Measurements from ENCODE around the gene ADAMTS14.

ADAMTS14 gene

GRCh38 chr10:70735161-70735560 lies 62.9 kb downstream of the ADAMTS14 start:
- TF ChIP-seq PPARA (CRISPR knock-in tag; IDR thresholded peaks at IDR 0.05; ENCODE audit: borderline replicate concordance), result no peak
- no peak for TF ChIP-seq ESRRG (CRISPR knock-in tag; IDR thresholded peaks at IDR 0.05)
- no peak for TF ChIP-seq ZNF8 (CRISPR knock-in tag; IDR thresholded peaks at IDR 0.05)
- TF ChIP-seq OSR1 (CRISPR knock-in tag; IDR thresholded peaks at IDR 0.05), result no peak
- TF ChIP-seq RARB (CRISPR knock-in tag; IDR thresholded peaks at IDR 0.05), result no peak
- TF ChIP-seq ZC3H10 (CRISPR knock-in tag; IDR thresholded peaks at IDR 0.05), result no peak
- no peak for TF ChIP-seq CSRNP3 (CRISPR knock-in tag; IDR thresholded peaks at IDR 0.05)
- TF ChIP-seq, protein P1, sequence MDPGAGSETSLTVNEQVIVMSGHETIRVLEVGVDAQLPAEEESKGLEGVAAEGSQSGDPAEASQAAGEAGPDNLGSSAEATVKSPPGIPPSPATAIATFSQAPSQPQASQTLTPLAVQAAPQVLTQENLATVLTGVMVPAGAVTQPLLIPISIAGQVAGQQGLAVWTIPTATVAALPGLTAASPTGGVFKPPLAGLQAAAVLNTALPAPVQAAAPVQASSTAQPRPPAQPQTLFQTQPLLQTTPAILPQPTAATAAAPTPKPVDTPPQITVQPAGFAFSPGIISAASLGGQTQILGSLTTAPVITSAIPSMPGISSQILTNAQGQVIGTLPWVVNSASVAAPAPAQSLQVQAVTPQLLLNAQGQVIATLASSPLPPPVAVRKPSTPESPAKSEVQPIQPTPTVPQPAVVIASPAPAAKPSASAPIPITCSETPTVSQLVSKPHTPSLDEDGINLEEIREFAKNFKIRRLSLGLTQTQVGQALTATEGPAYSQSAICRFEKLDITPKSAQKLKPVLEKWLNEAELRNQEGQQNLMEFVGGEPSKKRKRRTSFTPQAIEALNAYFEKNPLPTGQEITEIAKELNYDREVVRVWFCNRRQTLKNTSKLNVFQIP (CRISPR knock-in tag; IDR thresholded peaks at IDR 0.05; ENCODE audit: borderline replicate concordance, low read depth), result no peak
- TF ChIP-seq CSDC2 (CRISPR knock-in tag; IDR thresholded peaks at IDR 0.05), result no peak
- TF ChIP-seq ZFP30 (CRISPR knock-in tag; IDR thresholded peaks at IDR 0.05), result no peak
- TF ChIP-seq TOX (CRISPR knock-in tag; IDR thresholded peaks at IDR 0.05; ENCODE audit: borderline replicate concordance), result no peak
- no peak for TF ChIP-seq GLIS3 (CRISPR knock-in tag; IDR thresholded peaks at IDR 0.05)
- TF ChIP-seq ZFP3 (CRISPR knock-in tag; IDR thresholded peaks at IDR 0.05), result no peak
- TF ChIP-seq, protein P2, sequence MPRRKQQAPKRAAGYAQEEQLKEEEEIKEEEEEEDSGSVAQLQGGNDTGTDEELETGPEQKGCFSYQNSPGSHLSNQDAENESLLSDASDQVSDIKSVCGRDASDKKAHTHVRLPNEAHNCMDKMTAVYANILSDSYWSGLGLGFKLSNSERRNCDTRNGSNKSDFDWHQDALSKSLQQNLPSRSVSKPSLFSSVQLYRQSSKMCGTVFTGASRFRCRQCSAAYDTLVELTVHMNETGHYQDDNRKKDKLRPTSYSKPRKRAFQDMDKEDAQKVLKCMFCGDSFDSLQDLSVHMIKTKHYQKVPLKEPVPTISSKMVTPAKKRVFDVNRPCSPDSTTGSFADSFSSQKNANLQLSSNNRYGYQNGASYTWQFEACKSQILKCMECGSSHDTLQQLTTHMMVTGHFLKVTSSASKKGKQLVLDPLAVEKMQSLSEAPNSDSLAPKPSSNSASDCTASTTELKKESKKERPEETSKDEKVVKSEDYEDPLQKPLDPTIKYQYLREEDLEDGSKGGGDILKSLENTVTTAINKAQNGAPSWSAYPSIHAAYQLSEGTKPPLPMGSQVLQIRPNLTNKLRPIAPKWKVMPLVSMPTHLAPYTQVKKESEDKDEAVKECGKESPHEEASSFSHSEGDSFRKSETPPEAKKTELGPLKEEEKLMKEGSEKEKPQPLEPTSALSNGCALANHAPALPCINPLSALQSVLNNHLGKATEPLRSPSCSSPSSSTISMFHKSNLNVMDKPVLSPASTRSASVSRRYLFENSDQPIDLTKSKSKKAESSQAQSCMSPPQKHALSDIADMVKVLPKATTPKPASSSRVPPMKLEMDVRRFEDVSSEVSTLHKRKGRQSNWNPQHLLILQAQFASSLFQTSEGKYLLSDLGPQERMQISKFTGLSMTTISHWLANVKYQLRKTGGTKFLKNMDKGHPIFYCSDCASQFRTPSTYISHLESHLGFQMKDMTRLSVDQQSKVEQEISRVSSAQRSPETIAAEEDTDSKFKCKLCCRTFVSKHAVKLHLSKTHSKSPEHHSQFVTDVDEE (CRISPR knock-in tag; IDR thresholded peaks at IDR 0.05), result no peak
- no peak for TF ChIP-seq CREB5 (CRISPR knock-in tag; IDR thresholded peaks at IDR 0.05; ENCODE audit: low read depth)
- TF ChIP-seq TCF4 (CRISPR knock-in tag; IDR thresholded peaks at IDR 0.05; ENCODE audit: borderline replicate concordance), result no peak
- no peak for TF ChIP-seq ZNF565 (CRISPR knock-in tag; conservative IDR thresholded peaks at IDR 0.05; ENCODE audit: low read depth)
- no peak for TF ChIP-seq SNAI2 (CRISPR knock-in tag; IDR thresholded peaks at IDR 0.05)
- no peak for TF ChIP-seq ISL1 (CRISPR knock-in tag; IDR thresholded peaks at IDR 0.05)
- ATAC-seq, result no peak

DNA sequence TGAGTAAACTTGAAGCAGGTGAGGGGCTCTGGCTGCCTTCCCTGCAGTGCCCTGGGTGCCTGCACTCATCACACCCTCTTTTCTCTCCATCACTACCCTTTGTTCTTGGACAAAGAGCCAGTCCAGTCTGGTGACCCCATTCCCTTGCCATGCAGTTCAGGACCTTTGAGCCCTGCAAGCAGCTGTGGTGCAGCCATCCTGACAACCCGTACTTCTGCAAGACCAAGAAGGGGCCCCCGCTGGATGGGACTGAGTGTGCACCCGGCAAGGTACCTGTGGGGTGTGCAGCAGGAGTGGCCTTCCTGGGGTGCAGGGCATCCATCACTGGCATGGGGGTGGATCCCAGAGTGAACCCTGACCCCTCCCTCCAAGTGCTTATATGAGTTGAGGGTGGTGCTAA lies 64.2 kb downstream of the ADAMTS14 start:
- TF ChIP-seq, protein P2 (CRISPR knock-in tag; IDR thresholded peaks at IDR 0.05), result no peak
- TF ChIP-seq, protein P3, sequence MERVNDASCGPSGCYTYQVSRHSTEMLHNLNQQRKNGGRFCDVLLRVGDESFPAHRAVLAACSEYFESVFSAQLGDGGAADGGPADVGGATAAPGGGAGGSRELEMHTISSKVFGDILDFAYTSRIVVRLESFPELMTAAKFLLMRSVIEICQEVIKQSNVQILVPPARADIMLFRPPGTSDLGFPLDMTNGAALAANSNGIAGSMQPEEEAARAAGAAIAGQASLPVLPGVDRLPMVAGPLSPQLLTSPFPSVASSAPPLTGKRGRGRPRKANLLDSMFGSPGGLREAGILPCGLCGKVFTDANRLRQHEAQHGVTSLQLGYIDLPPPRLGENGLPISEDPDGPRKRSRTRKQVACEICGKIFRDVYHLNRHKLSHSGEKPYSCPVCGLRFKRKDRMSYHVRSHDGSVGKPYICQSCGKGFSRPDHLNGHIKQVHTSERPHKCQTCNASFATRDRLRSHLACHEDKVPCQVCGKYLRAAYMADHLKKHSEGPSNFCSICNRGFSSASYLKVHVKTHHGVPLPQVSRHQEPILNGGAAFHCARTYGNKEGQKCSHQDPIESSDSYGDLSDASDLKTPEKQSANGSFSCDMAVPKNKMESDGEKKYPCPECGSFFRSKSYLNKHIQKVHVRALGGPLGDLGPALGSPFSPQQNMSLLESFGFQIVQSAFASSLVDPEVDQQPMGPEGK (CRISPR knock-in tag; IDR thresholded peaks at IDR 0.05; ENCODE audit: borderline replicate concordance), result no peak
- TF ChIP-seq ARNTL (CRISPR knock-in tag; IDR thresholded peaks at IDR 0.05; ENCODE audit: borderline replicate concordance, low read depth), result no peak
- no peak for TF ChIP-seq TCF4 (CRISPR knock-in tag; IDR thresholded peaks at IDR 0.05; ENCODE audit: borderline replicate concordance)
- no peak for TF ChIP-seq ZC3H10 (CRISPR knock-in tag; IDR thresholded peaks at IDR 0.05)
- TF ChIP-seq SNAI2 (CRISPR knock-in tag; IDR thresholded peaks at IDR 0.05), result no peak
- no peak for TF ChIP-seq ZNF70 (CRISPR knock-in tag; IDR thresholded peaks at IDR 0.05)
- TF ChIP-seq CSRNP3 (CRISPR knock-in tag; IDR thresholded peaks at IDR 0.05), result no peak
- TF ChIP-seq TOX (CRISPR knock-in tag; IDR thresholded peaks at IDR 0.05; ENCODE audit: borderline replicate concordance), result no peak
- TF ChIP-seq OSR1 (CRISPR knock-in tag; IDR thresholded peaks at IDR 0.05), result no peak
- no peak for ATAC-seq

All from SK-N-SH treated with all-trans-retinoic acid at 6 μM for 48 hours (cell line).